ENCODE data around the gene ERG.

Gene ERG

GRCh38 chr21:38359090-38359489 is 139.2 kb downstream of the ERG start:
- no peak for FAIRE-seq
- no peak for DNase-seq (ENCODE audit: insufficient read length, low spot score)
- TF ChIP-seq CTCF (IDR thresholded peaks at IDR 0.05; ENCODE audit: insufficient read depth, missing control alignments), result no peak

- TF ChIP-seq CTCF (IDR thresholded peaks at IDR 0.05; ENCODE audit: insufficient read depth, missing control alignments), result no peak
- DNase-seq (ENCODE audit: insufficient read length, low spot score) (no peak), FAIRE-seq (no peak)
These were observed 139.6 kb downstream of the ERG start for GRCh38 chr21:38358666-38359065.

GRCh38 chr21:38358098-38358497 is 140.2 kb downstream of the ERG start:
- FAIRE-seq, result no peak
- TF ChIP-seq CTCF (IDR thresholded peaks at IDR 0.05; ENCODE audit: insufficient read depth, missing control alignments), result no peak

GRCh38 chr21:38356883-38357625 is 141.2 kb downstream of the ERG start:
- TF ChIP-seq CTCF (IDR thresholded peaks at IDR 0.05; ENCODE audit: insufficient read depth, missing control alignments), result no peak
- no peak for DNase-seq (ENCODE audit: insufficient read length, low spot score)
- no peak for FAIRE-seq

More at GRCh38 chr21:38358098-38358497, 140.2 kb downstream of the ERG start:
- no peak for DNase-seq (ENCODE audit: insufficient read length, low spot score)

- TF ChIP-seq CTCF (IDR thresholded peaks at IDR 0.05; ENCODE audit: insufficient read depth, missing control alignments), result peak; percentile 85
- no peak for FAIRE-seq
- DNase-seq (ENCODE audit: insufficient read length, low spot score), result peak; percentile 84
These were observed 142.1 kb downstream of the ERG start for GRCh38 chr21:38355992-38356781.

- DNase-seq (ENCODE audit: insufficient read length, low spot score) (no peak), FAIRE-seq (no peak)
- TF ChIP-seq CTCF (IDR thresholded peaks at IDR 0.05; ENCODE audit: insufficient read depth, missing control alignments), result no peak
These were observed 142.9 kb downstream of the ERG start for GRCh38 chr21:38355353-38355752.

GRCh38 chr21:38354746-38355145 is 143.5 kb downstream of the ERG start:
- DNase-seq (ENCODE audit: insufficient read length, low spot score) (no peak), FAIRE-seq (no peak)
- no peak for TF ChIP-seq CTCF (IDR thresholded peaks at IDR 0.05; ENCODE audit: insufficient read depth, missing control alignments)

Measured in D721Med (cell line).